Gastroesophageal sphincter (tissue), 4 donors: ENCODE data around the gene ENTHD1. TPM values are rescaled to one million over a fixed set of nuclear protein-coding genes. Genes with fewer than 3 reads are reported as not detected.

Experiments
- ATAC-seq: fragments of 150-250 bp; one replicate; pipeline ENCODE4 v1.9.1; 2016; ENCODE audit warnings: mild to moderate bottlenecking, moderate library complexity
- H3K27ac ChIP-seq, 4 donors: fragments of 200-600 bp; sonication (generic) in 3 of 4; 1 replicate in 3 of 4; 2 replicates in 1 of 4; pipeline ENCODE4 v1.5.1; 2016 to 2019
- H3K27me3 ChIP-seq: fragments of 200-600 bp; sonication (generic); one replicate; pipeline ENCODE4 v1.5.1; 2019
- H3K36me3 ChIP-seq, 2 donors: fragments of 200-600 bp; sonication (generic); one replicate each; pipeline ENCODE4 v1.5.1; 2019; ENCODE audit warnings: control low read depth in 1 of 2
- H3K4me1 ChIP-seq, 3 donors: fragments of 200-600 bp; sonication (generic); 1 replicate in 2 of 3; 2 replicates in 1 of 3; pipeline ENCODE4 v1.5.1; 2016 to 2019; ENCODE audit warnings: control low read depth in 2 of 3
- H3K4me3 ChIP-seq, 2 donors: fragments of 200-600 bp; sonication (generic); one replicate each; pipeline ENCODE4 v1.5.1; 2019; ENCODE audit warnings: mild to moderate bottlenecking in 1 of 2, moderate library complexity in 1 of 2
- H3K9me3 ChIP-seq, 3 donors: fragments of 200-600 bp; sonication (generic); one replicate each; pipeline ENCODE4 v1.5.1; 2017 to 2019; ENCODE audit warnings: control low read depth in 2 of 3
- CTCF ChIP-seq, 4 experiments: fragments of 200-600 bp in 2 of 4; fragments of 450-650 bp in 2 of 4; sonication (generic) in 1 of 4; IDR thresholded peaks; one replicate each; pipeline ENCODE4 v1.5.1; 2017 to 2019; ENCODE audit warnings: antibody characterized with exemption in 4 of 4, mild to moderate bottlenecking in 2 of 4, moderate library complexity in 2 of 4
- EP300 ChIP-seq: sonication (generic); formaldehyde crosslinking; IDR thresholded peaks from one replicate; pipeline ENCODE4 v1.6.1; 2017; ENCODE audit warnings: antibody characterized with exemption, mild to moderate bottlenecking
- POLR2A ChIP-seq, 2 donors: fragments of 450-650 bp; IDR thresholded peaks; one replicate each; pipeline ENCODE4 v1.6.1; 2017; ENCODE audit warnings: antibody characterized with exemption in 2 of 2, mild to moderate bottlenecking in 2 of 2, moderate library complexity in 1 of 2
- POLR2AphosphoS5 ChIP-seq: sonication (generic); formaldehyde crosslinking; IDR thresholded peaks from one replicate; pipeline ENCODE4 v1.6.1; 2017; ENCODE audit warnings: antibody characterized with exemption
- WGBS, 2 donors: methylation state at CpG; one replicate each; pipeline ENCODE4 v1.1.5; 2018; ENCODE audit warnings: low coverage in 1 of 2; 5-methylcytosine and 5-hydroxymethylcytosine counted together
- total RNA-seq, 4 donors: library from RNA; depleted of rRNA; stranded (reverse); fragments of >200 nt; gene quantifications; one replicate each; pipeline ENCODE4 v1.1.0, GENCODE V29; 2016

ENTHD1 gene
- total RNA-seq, 4 donors from 2014 or later, result 0.47 TPM; not detected in 3

GRCh38 chr22:39748877-39749276, 144.7 kb downstream of the ENTHD1 start:
- 33 to 46% methylated on average over 3 of the region's 3 CpGs for WGBS, 2 donors
- Histone ChIP-seq H3K27me3 (peaks cover 40% of the 10 kb centered on the region), H3K27ac (no peak overlapping the region), H3K4me3 (no peak overlapping the region), H3K4me1 (no peaks in the 10 kb centered on the region), H3K9me3 (no peaks in the 10 kb centered on the region), H3K36me3 (no peaks in the 10 kb centered on the region)
- TF ChIP-seq POLR2A (IDR thresholded peaks at IDR 0.05), result no peak
- TF ChIP-seq EP300, result no peak
- no peak for TF ChIP-seq POLR2AphosphoS5
- TF ChIP-seq CTCF (IDR thresholded peaks at IDR 0.05), result no peak
- no peak for ATAC-seq

GRCh38 chr22:39746600-39747262, 146.8 kb downstream of the ENTHD1 start:
- no peak overlapping the region for H3K27ac ChIP-seq
- H3K4me1 ChIP-seq, result no peaks in the 10 kb centered on the region
- ATAC-seq, result no peak
- H3K4me3 ChIP-seq, result no peak overlapping the region
- no peaks in the 10 kb centered on the region for H3K36me3 ChIP-seq
- H3K27me3 ChIP-seq, result peaks cover 55% of the 10 kb centered on the region
- 60 to 93% methylated on average over 1 to 3 of the region's 3 CpGs for WGBS, 2 donors
- no peaks in the 10 kb centered on the region for H3K9me3 ChIP-seq
- TF ChIP-seq CTCF (IDR thresholded peaks at IDR 0.05) (no peak), EP300 (no peak), POLR2A (IDR thresholded peaks at IDR 0.05) (no peak), POLR2AphosphoS5 (no peak)

DNA sequence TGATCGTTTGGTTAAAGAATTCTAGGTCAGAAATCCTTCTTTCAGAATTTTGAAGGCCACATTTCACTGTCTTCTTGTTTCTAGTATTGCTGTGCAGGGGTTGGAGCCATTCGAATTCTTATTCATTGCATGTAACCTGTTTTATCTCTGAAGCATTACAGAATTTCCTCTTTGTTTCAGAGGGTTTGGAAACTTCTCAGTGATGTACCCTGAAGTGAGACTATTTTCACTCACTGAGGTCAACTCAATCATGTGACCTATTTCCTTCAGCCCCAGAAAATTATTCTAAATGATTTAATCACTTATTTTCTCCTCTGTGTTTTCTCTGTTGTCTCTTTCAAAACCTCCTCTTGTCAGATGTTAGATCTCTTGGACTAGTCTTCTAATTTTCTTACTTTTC, 147.8 kb downstream of the ENTHD1 start:
- Histone ChIP-seq H3K36me3 (no peaks in the 10 kb centered on the region), H3K27ac (no peak overlapping the region), H3K4me3 (no peak overlapping the region), H3K27me3 (peaks cover 56% of the 10 kb centered on the region), H3K9me3 (peaks cover 0 to 2% (median 0%) of the 10 kb centered on the region in 3 donors), H3K4me1 (no peaks in the 10 kb centered on the region)
- ATAC-seq, result no peak
- no peak for TF ChIP-seq POLR2AphosphoS5
- TF ChIP-seq CTCF (IDR thresholded peaks at IDR 0.05), result no peak
- TF ChIP-seq EP300, result no peak
- no peak for TF ChIP-seq POLR2A (IDR thresholded peaks at IDR 0.05)
- 55 to 61% methylated on average over 2 of the region's 2 CpGs for WGBS, 2 donors

GRCh38 chr22:39744353-39744752, 149.2 kb downstream of the ENTHD1 start:
- H3K36me3 ChIP-seq, result no peaks in the 10 kb centered on the region
- peaks cover 0 to 16% (median 0%) of the 10 kb centered on the region in 3 donors for H3K9me3 ChIP-seq
- no peak for ATAC-seq
- no peaks in the 10 kb centered on the region for H3K4me1 ChIP-seq
- peaks cover 59% of the 10 kb centered on the region for H3K27me3 ChIP-seq
- H3K4me3 ChIP-seq, result no peak overlapping the region
- no peak overlapping the region for H3K27ac ChIP-seq
- TF ChIP-seq POLR2A (IDR thresholded peaks at IDR 0.05) (no peak), POLR2AphosphoS5 (no peak), CTCF (IDR thresholded peaks at IDR 0.05) (no peak), EP300 (no peak)

GRCh38 chr22:39743935-39744334, 149.6 kb downstream of the ENTHD1 start:
- Histone ChIP-seq H3K4me3 (no peak overlapping the region), H3K27ac (no peak overlapping the region), H3K4me1 (no peaks in the 10 kb centered on the region), H3K9me3 (peaks cover 0 to 20% (median 0%) of the 10 kb centered on the region in 3 donors), H3K36me3 (no peaks in the 10 kb centered on the region), H3K27me3 (peaks cover 58% of the 10 kb centered on the region)
- no peak for TF ChIP-seq CTCF (IDR thresholded peaks at IDR 0.05)
- no peak for ATAC-seq
- 33 to 36% methylated on average over 1 of the region's 1 CpG for WGBS, 2 donors
